ENCODE data around the gene MED23. TPM values are rescaled to one million over a fixed set of nuclear protein-coding genes. Genes with fewer than 3 reads are reported as not detected.
"Not testable (repeated sequence)": the region's sequence is repeated elsewhere in the genome, so short reads cannot be mapped to it uniquely, and the experiment has no call there.

MED23 gene
- total RNA-seq, 1 experiment from 2014 or later: 35.0 TPM

DNA sequence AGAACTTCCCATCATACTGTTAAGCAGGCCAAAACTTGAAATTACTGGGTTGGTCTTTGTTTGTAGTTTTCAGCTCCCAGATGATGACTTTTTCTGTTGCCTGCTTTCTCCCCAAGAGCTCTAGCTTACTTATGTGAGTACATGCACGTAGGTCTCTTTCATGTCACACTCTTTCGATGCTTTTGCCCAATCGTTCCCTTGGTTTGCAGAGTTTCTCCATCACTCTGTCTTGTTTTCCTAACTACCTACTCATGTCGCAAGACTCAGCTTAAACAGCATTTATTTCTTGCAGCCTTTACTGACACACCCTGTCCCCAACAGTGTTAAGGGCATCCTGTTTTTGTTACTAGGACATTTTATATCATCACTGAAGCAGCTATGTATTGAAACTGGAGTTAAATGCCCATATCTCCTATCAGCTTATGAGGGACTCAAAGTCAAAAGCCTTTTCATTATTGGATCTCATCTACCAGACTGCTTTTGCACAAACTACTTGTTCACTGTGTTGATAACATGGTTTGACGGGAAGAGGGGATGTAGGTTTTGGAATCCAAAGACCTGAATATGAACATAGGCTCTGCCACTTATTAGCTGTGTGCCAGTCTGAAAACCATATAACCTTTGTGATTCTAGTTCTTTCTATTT, 52.1 kb downstream of the MED23 start:
- DNase-seq (ENCODE audit: low read depth): no peak

DNA sequence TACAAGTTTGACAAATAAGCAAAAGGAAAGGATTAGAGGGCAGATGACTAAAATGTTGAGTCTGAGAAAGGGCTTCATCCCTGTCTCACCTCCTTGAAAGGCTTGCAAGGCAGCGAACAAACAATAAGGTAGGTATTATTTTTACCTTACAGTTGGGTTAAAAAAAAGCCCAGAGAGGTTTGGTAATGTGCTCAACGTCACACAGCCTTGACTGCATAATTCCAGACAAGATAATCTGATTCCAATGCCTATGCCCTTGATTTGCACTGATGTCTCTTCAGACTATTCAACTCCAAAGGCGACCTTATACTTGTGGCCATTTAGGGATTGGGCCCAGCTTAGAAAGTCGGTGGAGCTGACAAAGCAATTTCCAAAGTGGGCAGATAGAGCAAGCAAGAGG, 53.4 kb downstream of the MED23 start:
- DNase-seq (ENCODE audit: low read depth): no peak

DNA sequence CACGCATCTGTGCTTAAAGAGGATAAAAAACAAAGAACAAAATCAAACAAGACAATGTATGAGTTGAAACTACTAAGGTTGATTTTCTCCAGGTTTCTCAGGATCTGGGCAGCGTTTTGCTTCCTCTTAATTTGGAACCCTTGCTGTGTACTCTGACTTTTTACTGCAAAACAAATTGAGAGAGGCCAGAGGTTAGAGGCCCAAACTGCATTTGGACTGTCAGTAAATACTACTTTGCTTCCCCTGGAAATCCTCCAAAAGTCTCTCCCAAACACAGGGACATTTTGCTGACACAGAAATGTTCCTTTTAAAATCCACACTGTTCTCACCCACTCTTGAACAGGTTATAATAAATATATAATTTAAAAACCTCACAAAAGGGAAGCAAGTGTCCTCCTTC, 53.9 kb downstream of the MED23 start:
- DNase-seq (ENCODE audit: low read depth): no peak

DNA sequence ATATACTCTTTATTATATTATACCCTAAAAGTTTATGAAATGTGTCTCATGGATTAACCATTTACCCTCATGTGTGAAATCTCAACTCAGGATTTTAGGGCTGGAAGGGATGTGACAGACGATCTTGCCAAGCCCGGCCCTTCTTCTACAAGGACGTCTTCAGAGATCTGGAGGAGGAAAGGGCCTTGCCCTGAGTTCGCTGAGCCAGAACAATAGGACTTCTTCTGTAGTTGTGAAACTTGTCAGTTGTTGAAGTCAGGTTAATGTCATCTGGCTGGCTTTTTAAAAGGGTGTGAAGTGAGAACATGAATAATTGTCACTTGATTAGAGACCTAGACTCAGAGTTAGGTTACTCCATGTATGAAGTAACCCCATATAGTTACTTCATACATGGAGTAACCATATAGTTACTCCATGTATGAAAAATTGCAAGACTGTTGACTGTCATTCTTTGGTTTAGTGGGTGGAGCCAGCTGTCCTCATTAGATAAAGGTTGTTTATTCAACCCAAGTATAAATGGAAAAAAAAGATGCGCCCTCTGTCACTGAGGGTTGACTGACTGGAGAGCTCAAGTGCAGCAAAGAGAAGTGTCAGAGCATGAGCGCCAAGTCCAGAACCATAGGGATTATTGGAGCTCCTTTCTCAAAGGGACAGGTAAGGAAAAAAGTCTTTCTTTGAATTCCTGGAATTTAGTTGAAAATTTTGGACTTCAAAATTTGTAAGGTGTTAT, 55.2 kb downstream of the MED23 start, which contains the start of gene ARG1:
Gene ARG1, plus strand, starts transcription at position 541 of the 730 bp plus-strand sequence. Its CDS starts 57 bp downstream, at position 598.
- no peak for DNase-seq (ENCODE audit: low read depth)

DNA sequence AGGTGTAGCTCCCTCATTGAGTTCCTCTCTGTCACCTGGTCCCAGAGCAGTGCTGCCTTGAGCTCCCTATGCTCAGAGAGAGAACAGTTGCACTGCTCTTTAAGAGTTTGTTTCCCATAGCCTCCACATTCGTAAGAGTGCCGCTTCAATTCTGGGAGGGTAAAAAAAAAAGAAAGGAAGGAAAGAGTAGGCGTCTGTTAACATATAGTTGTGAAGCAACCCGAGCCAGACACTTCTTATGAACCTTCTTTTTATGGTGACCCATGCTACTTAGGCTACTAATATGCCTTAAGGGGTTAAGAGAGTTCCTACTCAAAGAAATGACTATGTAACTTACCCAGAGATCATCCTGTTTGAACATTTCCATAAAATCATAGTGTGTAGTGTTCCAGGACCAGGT, 59.3 kb downstream of the MED23 start:
- no peak for DNase-seq (ENCODE audit: low read depth)

DNA sequence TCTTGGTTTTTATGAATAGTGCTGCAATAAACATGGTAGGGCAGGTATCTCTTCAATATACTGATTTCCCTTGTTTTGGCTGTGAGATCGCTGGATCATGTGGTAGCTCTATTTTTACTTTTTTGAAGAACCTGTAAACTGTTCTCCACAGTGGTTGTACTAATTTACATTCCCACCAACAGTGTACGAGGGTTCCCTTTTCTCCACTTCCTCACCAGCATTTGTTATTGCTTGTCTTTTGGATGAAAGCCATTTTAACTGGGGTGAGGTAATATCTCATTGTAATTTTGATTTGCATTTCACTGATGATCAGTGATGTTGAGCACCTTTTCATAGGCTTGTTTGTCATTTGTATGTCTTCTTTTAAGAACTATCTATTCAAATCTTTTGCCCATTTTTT, 63.0 kb downstream of the MED23 start:
- no peak for DNase-seq (ENCODE audit: low read depth)

DNA sequence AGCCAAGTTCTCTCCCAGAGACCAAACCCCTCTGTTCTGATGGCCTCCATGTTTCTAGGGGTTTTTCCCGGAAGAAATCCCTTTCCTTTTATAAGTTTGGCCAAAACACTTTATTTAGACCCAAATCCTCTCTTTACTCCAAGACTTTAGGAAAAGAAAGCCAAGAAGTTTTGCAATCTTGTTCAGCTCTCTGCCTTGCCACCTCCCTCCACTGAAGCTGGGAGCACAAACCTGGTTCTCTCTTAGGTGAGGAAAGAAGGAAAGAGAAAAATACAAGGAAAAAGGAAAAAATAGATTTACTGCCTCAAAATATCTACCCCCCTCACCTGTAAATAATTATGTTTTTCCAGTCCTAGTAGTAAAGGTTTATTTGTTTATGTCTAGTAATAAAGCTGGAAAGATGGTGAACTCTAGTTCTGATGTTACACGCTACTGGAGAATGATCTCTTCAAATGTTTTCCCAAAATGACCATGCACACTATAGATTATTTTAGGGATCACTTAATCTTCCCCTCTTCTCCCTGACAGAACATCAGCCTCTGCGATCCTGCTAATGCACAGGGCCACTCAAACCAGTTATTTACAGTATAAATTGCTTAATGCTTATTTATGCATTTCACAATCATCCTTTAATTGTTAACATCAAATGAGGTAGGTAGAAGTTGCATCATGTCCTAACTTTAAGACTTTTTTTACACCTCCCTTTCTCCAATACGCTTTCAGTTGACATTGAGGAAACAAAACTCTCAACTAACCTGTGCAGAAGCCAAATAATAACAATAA, 65.9 kb downstream of the MED23 start:
- no peak for DNase-seq (ENCODE audit: low read depth)

DNA sequence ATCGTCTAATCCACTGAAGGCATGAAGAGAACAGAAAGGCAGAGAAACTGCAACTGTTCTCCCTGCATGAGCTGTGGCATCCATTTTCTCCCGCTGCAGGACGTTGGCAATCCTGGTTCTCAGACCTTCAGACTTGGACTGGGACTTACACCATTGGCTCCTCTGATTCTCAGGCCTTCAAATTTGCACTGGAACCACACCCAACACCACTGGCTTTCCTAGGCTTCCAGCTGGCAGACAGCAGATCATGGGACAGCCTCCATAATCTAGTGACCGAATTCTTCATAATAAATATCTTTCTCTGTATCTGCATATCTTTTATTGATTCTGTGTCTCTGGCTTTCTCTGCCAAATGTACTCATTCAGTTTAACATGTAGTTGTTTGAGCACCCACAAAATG, 69.1 kb downstream of the MED23 start:
- no peak for DNase-seq (ENCODE audit: low read depth)

DNA sequence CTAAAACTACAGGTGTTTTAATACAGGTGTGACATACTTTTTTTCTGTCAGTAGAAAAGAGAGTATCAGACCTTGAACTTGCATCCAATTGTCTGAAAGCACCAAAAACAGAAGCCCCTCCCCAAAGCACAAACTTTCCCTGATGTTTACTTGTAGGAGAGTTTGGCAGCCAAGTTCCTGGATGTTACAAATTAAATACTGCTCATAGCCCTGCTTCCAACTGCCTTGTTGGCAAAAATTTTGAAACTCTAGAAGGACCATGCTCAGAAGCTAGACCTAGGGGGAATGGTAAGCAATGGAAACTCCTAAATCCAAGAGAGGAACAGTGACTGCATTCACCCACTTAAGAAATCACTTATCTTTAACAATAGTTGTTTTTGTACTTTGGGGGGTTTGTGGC, 72.0 kb downstream of the MED23 start:
- DNase-seq (ENCODE audit: low read depth): no peak

DNA sequence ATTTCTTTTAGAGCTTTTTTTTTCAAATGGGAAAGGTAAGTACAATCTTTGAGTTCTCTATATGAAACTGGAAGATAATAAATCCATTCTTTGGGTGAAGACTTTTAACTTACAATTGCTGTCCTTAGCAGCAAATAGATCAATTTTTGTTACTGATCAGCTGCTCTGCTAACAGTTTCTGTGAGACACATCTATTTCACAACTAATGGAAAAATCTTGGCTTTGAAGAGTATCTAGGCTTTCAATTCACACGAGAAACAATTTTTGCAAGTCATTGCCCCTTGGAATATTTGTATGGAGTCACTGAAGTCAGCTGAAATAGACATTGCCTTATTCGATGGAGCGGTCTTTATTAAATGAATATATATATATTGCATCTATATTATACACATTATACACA, 75.5 kb downstream of the MED23 start:
- no peak for DNase-seq (ENCODE audit: low read depth)

DNA sequence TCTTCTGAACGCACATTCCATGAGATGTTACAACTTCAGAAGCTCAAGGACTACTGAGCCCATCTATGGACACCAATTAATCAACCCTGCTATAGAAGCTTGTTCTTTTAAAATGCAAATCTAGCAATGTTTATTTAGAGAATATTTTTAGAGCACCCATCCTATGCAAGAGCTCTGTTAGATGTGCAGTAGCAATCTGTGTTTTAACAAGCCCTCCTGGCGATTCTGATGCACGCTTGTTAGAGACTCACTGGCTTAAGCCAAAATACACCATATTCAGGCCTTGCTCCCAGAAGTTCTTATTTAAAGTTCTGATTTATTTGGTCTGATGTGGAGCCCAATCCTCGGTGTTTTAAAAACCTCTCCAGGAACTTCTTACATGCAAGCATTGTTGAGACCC, 76.1 kb downstream of the MED23 start:
- no peak for DNase-seq (ENCODE audit: low read depth)

DNA sequence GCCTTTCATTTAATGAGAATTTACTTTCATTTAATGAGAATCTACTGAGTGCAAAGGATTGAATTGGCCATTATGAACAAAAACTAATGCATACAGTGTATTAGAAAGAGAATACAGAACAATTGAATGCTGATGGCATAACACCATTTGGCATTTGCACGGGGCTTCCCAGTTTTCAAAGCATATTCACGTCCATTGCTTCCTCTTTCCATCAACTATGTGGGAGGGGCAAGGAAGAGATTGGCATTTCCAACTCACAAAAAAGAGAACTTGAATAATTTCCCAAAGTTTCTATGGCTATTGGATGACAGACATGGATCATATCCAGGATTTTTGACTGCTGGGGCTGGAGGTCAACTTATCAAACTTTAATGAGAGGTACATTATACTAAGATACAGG, 78.2 kb downstream of the MED23 start:
- DNase-seq (ENCODE audit: low read depth): no peak

DNA sequence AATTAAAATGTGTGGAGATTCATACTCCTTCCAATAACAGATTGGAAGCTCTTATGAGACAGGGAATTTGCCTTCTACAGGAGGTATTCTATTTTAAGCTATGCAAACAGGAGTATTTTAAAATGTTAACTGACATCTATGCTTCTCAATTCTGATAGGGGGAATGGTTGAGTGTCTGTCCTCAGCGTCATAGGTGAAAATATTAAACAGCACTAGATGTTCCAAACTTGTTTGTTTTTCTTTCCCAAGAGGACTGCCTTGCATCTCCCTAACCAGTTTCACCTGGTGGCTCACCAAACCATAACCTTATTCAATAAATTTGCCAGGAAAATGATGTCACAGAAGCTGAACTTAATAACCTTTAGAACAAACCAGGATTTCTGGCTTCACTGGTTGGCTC, 79.6 kb downstream of the MED23 start:
- DNase-seq (ENCODE audit: low read depth): no peak

DNA sequence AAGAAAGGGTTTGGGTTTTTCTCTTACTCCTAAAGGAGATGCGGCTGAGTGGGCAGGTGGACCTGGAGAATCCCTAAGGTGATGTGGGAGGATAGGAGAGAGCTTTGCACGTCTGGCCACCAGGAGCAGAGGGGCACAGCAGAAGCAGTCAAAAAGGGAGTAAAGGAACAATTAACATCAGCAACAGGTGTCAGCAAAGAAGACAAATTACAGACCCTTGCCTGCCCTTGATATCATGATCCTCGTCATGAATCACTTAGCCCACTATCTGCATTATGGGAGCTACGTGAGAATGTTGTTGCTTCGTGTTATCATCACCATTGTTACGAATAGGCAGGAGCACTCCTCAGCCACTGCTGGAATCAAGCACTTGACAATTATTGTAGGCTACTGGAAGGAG, 80.6 kb downstream of the MED23 start:
- no peak for DNase-seq (ENCODE audit: low read depth)

DNA sequence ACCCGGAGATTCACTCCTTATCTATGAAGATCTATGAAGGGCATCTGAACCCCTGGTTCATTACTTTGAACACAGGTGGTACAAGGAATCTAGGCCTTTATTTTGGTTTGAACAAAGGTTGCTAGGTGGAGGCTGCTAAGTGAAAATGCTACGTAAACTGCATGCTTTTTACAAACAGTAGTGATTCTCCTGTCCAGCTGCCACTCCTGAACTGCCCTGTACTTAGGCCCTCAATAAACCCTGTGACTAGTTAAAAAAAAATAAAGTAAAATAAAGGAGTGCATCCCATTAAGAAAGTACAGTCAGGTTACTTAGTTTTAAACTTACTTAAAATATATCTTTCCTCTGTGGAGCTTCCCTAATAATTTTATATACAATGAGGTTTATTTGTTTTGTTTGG, 82.7 kb downstream of the MED23 start:
- DNase-seq (ENCODE audit: low read depth): no peak

DNA sequence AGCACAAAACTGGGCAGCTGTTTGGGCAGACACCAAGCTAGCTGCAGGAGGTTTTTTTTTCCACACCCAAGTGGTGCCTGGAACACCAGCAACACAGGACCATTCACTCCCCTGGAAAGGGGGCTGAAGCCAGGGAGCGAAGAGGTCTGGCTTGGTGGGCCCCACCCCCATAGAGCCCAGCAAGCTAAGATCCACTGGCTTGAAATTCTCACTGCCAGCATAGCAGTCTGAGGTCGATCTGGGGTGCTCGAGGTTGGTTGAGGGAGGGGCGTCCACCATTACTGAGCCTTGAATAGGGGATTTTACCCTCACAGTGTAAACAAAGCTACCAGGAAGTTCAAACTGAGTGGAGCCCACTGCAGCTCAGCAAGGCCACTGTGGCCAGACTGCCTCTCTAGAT, 89.4 kb downstream of the MED23 start:
- DNase-seq (ENCODE audit: low read depth): not testable (repeated sequence)

DNA sequence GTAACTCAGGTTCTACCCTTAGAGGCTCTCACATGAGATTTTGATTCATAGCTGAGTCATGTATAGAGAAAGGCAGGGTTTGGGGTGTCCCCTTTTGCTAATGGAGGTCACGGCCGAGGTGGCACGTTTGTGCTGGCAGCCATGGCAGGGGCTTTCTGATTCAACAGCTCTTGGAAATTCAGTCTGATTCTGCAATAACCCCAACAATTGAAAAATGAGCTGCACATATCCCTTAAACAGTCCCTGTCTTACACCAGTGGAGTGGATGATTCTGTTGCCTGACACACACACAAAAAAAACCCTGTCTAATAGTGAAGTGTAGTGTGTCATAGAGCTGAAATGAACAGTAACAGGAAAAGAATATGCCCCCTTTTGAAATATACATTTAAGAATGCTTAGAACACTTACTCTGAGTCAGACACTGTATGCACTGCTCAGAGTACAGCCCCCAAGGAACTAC, 95.4 kb downstream of the MED23 start:
- DNase-seq (ENCODE audit: low read depth): peak; percentile 33

DNA sequence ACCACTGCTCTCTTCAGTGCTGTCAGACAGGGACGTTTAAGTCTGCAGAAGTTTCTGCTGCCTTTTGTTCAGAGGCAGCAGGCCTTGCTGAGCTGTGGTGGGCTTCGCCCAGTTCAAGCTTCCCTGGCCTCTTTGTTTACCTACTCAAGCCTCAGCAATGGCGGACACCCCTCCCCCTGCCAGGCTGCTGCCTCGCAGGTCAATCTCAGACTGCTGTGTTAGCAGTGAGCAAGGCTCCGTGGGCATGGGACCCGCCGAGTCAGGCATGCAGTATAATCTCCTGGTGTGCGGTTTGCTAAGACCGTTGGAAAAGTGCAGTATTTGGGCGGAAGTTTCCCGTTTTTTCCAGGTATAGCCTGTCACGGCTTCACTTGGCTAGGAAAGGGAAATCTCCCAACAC, 96.4 kb downstream of the MED23 start:
- DNase-seq (ENCODE audit: low read depth): not testable (repeated sequence)

DNA sequence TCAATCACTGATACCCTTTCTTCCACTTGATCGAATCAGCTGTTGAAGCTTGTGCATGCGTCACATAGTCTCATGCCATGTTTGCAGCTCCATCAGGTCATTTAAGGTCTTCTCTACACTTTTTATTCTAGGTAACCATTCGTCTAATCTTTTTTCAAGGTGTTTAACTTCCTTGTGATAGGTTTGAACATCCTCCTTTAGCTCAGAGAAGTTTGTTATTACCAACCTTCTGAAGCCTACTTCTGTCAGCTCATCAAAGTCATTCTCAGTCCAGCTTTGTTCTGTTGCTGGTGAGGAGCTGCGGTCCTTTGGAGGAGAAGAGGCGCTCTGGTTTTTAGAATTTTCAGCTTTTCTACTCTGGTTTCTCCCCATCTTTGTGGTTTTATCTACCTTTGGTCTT, 97.1 kb downstream of the MED23 start:
- not testable (repeated sequence) for DNase-seq (ENCODE audit: low read depth)

DNA sequence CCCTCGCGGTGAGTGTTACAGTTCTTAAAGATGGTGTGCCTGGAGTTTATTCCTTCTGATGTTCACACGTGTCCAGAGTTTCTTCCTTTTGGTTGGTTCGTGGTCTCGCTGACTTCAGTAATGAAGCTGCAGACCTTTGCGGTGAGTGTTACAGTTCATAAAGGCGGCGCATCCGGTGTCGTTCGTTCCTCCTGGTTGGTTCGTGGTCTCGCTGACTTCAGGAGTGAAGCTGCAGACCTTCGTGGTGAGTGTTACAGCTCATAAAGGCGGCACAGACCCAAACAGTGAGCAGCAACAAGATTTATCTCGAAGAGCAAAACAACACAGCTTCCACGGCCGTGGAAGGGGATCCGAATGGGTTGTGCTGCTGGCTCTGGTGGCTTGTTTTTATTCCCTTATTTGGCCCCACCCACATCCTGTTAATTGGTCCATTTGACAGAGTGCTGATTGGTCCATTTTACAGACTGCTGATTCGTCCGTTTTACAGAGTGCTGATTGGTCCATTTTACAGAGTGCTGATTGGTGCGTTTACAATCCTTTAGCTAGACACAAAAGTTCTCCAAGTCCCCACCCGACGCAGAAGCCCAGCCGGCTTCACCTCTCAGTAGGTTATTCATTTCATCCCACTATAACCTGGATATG, 103.2 kb downstream of the MED23 start:
- no peak for DNase-seq (ENCODE audit: low read depth)

DNA sequence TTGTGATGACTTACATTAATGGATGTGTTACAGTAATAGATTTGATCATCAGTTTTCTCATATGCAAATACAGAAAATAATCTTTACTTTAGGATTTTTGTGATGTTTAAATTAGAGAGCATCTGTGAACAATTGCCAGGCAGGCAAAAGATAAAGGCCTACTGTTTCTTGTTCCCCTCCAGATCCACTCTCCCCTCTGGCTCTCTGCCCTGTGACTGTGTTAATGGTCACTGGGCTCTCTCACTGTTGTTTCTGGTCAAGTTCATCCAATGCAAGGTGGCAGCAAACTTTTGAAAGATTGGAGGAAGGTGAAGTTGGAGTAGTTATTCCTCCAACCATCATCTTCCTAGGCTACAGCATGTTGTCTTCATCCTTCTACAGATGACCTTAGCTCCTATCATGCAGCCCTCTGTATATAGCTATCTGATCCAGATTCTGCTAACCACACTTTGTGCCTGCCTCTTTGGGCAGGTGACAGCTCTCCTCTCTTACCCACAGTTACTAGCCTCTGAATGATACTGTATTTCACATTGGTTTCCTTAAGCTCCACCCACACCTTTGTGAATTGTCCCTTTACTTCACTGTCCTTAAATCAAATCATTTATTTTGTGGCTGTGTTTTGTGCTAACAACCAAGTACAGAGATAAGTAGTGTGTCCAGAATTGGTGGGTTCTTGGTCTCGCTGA, 103.9 kb downstream of the MED23 start:
- DNase-seq (ENCODE audit: low read depth): no peak
